Astrocyte of the cerebellum (primary cell): ENCODE measurements around the gene PRLH.

Experiments used
- DNase-seq: peaks from one replicate; pipeline ENCODE4 v3.0.0-alpha.2; 2011; ENCODE audit warnings: low read depth
- H3K4me3 ChIP-seq: 2 replicates; pipeline ENCODE4 v1.5.1; 2011; ENCODE audit warnings: mild to moderate bottlenecking, low read depth, low read length, moderate library complexity
- CTCF ChIP-seq: IDR thresholded peaks from 2 replicates; pipeline ENCODE4 v1.5.1; 2012; ENCODE audit warnings: low read length, low read depth, moderate library complexity, mild to moderate bottlenecking; ENCODE audit errors: missing control alignments
- in situ Hi-C: cut with HindIII; loops from 2 replicates; pipeline ENCODE4 v1.10.0; 2017; ENCODE audit warnings: low sequenced_read_pairs

Gene PRLH

GRCh38 chr2:237561221-237561620, 5.2 kb upstream of the PRLH start:
- in situ Hi-C loops, result no loop called here
- no peak for TF ChIP-seq CTCF
- no peak for DNase-seq
- H3K4me3 ChIP-seq, result no peak overlapping the region

- no peak for TF ChIP-seq CTCF
- no peak overlapping the region for H3K4me3 ChIP-seq
- no peak for DNase-seq
- in situ Hi-C loops, result no loop called here
Observed at GRCh38 chr2:237563816-237564215, 2.6 kb upstream of the PRLH start.

- in situ Hi-C loops, result no loop called here
- no peak for DNase-seq
- H3K4me3 ChIP-seq, result no peak overlapping the region
- TF ChIP-seq CTCF, result no peak
Observed at GRCh38 chr2:237564526-237565131, 1.7 kb upstream of the PRLH start.

- TF ChIP-seq CTCF, result no peak
Observed at GRCh38 chr2:237565974-237566373, 400 bp upstream of the PRLH start.

GRCh38 chr2:237567276-237568029, 1.1 kb downstream of the PRLH start:
- H3K4me3 ChIP-seq, result no peak overlapping the region
- in situ Hi-C loops, result no loop called here
- no peak for DNase-seq
- no peak for TF ChIP-seq CTCF

More at GRCh38 chr2:237565974-237566373, 400 bp upstream of the PRLH start:
- in situ Hi-C loops, result no loop called here
- no peak for DNase-seq
- H3K4me3 ChIP-seq, result no peak overlapping the region

GRCh38 chr2:237568121-237568660, 1.8 kb downstream of the PRLH start:
- in situ Hi-C loops, result no loop called here
- no peak for TF ChIP-seq CTCF
- no peak for DNase-seq
- no peak overlapping the region for H3K4me3 ChIP-seq
